Measurements from ENCODE around the gene CFAP46. TPM values are rescaled to one million over a fixed set of nuclear protein-coding genes. Genes with fewer than 3 reads are reported as not detected.

Gene CFAP46
- polyA plus RNA-seq, 1 of the 3 experiments (the other 2 are of a cell fraction) = 3.9 TPM

DNA sequence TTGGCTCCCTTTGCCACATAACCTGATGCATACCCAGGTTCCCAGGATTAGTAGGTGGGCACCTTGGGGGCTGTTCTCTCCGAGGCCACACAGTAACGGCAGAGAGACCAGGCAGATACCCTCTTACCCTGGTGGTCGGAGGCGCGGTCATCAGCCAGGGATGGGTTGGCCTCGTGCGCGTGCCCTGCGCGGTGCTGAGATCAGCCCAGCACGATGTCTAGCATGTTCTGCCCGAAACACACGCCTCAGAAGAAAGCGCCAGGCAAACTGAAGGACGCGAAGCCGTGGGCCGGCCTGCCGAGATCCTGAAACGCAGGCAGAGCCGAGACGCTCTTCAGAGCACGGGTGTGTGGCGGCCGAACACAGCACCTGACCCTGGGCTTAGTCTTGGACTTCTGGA is 34.7 kb upstream of the CFAP46 start:
- H3K9me3 ChIP-seq = no peaks in the 10 kb centered on the region
- ChIA-PET POLR2A (no interaction called here), CTCF (no interaction called here)
- H3K9ac ChIP-seq = no peak overlapping the region
- TF ChIP-seq, protein P1, sequence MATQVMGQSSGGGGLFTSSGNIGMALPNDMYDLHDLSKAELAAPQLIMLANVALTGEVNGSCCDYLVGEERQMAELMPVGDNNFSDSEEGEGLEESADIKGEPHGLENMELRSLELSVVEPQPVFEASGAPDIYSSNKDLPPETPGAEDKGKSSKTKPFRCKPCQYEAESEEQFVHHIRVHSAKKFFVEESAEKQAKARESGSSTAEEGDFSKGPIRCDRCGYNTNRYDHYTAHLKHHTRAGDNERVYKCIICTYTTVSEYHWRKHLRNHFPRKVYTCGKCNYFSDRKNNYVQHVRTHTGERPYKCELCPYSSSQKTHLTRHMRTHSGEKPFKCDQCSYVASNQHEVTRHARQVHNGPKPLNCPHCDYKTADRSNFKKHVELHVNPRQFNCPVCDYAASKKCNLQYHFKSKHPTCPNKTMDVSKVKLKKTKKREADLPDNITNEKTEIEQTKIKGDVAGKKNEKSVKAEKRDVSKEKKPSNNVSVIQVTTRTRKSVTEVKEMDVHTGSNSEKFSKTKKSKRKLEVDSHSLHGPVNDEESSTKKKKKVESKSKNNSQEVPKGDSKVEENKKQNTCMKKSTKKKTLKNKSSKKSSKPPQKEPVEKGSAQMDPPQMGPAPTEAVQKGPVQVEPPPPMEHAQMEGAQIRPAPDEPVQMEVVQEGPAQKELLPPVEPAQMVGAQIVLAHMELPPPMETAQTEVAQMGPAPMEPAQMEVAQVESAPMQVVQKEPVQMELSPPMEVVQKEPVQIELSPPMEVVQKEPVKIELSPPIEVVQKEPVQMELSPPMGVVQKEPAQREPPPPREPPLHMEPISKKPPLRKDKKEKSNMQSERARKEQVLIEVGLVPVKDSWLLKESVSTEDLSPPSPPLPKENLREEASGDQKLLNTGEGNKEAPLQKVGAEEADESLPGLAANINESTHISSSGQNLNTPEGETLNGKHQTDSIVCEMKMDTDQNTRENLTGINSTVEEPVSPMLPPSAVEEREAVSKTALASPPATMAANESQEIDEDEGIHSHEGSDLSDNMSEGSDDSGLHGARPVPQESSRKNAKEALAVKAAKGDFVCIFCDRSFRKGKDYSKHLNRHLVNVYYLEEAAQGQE (IDR thresholded peaks at IDR 0.05; ENCODE audit: low read depth, low read length) = no peak
- TF ChIP-seq NRF1 (IDR thresholded peaks at IDR 0.05; ENCODE audit: low read depth, low read length) (no peak), ELF1 (IDR thresholded peaks at IDR 0.05) (no peak), CHD2 (IDR thresholded peaks at IDR 0.05; ENCODE audit: low read length, partially characterized antibody) (no peak), SIN3A (IDR thresholded peaks at IDR 0.05; ENCODE audit: borderline replicate concordance, low read depth, low read length) (no peak), POLR2AphosphoS5 (IDR thresholded peaks at IDR 0.05; ENCODE audit: low read depth, low read length) (no peak), EP300 (IDR thresholded peaks at IDR 0.05; ENCODE audit: borderline replicate concordance in 1 of 2, low read depth in 1 of 2, low read length in 1 of 2) (no peak), EZH2phosphoT487 (IDR thresholded peaks at IDR 0.05; ENCODE audit: borderline replicate concordance, low read depth) (no peak), FOSL2 (IDR thresholded peaks at IDR 0.05; ENCODE audit: borderline replicate concordance, low read depth) (no peak), JUND (IDR thresholded peaks at IDR 0.05) (no peak)
- TF ChIP-seq, protein P2, sequence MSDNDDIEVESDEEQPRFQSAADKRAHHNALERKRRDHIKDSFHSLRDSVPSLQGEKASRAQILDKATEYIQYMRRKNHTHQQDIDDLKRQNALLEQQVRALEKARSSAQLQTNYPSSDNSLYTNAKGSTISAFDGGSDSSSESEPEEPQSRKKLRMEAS (IDR thresholded peaks at IDR 0.05; ENCODE audit: low read depth) = no peak
- TF ChIP-seq, protein P3, sequence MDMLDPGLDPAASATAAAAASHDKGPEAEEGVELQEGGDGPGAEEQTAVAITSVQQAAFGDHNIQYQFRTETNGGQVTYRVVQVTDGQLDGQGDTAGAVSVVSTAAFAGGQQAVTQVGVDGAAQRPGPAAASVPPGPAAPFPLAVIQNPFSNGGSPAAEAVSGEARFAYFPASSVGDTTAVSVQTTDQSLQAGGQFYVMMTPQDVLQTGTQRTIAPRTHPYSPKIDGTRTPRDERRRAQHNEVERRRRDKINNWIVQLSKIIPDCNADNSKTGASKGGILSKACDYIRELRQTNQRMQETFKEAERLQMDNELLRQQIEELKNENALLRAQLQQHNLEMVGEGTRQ (IDR thresholded peaks at IDR 0.05; ENCODE audit: borderline replicate concordance, low read depth, low read length) = no peak
- TF ChIP-seq, protein P4, sequence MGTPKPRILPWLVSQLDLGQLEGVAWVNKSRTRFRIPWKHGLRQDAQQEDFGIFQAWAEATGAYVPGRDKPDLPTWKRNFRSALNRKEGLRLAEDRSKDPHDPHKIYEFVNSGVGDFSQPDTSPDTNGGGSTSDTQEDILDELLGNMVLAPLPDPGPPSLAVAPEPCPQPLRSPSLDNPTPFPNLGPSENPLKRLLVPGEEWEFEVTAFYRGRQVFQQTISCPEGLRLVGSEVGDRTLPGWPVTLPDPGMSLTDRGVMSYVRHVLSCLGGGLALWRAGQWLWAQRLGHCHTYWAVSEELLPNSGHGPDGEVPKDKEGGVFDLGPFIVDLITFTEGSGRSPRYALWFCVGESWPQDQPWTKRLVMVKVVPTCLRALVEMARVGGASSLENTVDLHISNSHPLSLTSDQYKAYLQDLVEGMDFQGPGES (IDR thresholded peaks at IDR 0.05; ENCODE audit: low read depth, low read length) = no peak
- TF ChIP-seq, protein P5, sequence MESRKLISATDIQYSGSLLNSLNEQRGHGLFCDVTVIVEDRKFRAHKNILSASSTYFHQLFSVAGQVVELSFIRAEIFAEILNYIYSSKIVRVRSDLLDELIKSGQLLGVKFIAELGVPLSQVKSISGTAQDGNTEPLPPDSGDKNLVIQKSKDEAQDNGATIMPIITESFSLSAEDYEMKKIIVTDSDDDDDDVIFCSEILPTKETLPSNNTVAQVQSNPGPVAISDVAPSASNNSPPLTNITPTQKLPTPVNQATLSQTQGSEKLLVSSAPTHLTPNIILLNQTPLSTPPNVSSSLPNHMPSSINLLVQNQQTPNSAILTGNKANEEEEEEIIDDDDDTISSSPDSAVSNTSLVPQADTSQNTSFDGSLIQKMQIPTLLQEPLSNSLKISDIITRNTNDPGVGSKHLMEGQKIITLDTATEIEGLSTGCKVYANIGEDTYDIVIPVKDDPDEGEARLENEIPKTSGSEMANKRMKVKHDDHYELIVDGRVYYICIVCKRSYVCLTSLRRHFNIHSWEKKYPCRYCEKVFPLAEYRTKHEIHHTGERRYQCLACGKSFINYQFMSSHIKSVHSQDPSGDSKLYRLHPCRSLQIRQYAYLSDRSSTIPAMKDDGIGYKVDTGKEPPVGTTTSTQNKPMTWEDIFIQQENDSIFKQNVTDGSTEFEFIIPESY (IDR thresholded peaks at IDR 0.05; ENCODE audit: borderline replicate concordance, low read depth) = no peak
- no peaks in the 10 kb centered on the region for H3K9me2 ChIP-seq
- H3K36me3 ChIP-seq (replicated peaks in 1 of 2; ENCODE audit: control insufficient read depth in 1 of 2, insufficient read depth in 2 of 2, low read length in 1 of 2) = no peaks in the 10 kb centered on the region
- no peaks in the 10 kb centered on the region for H3F3A ChIP-seq (replicated peaks; ENCODE audit: insufficient read depth)
- H3K4me1 ChIP-seq (ENCODE audit: control insufficient read depth in 1 of 2, insufficient read depth in 2 of 2, low read depth in 1 of 2, low read length in 1 of 2) = peaks cover 0 to 5% of the 10 kb centered on the region in 2 experiments; a peak in 1 of 4 replicates
- H3K4me2 ChIP-seq = no peak overlapping the region
- no peaks in the 10 kb centered on the region for H3K27me3 ChIP-seq (ENCODE audit: insufficient read depth)
- no peak overlapping the region for H2AFZ ChIP-seq (ENCODE audit: low read depth)
- no peaks in the 10 kb centered on the region for H4K20me1 ChIP-seq (ENCODE audit: insufficient read depth)
- no peak overlapping the region for H3K27ac ChIP-seq (ENCODE audit: low read depth in 2 of 2, low read length in 1 of 2)
- DNase-seq = no peak
- H3K79me2 ChIP-seq (ENCODE audit: insufficient read depth) = no peaks in the 10 kb centered on the region
- H3K4me3 ChIP-seq (ENCODE audit: low read depth in 2 of 2, low read length in 1 of 2) = no peak overlapping the region
- WGBS (ENCODE audit: low lambda C conversion rate) = 84% methylated on average over 25 of the region's 25 CpGs
